NB4 (cell line): ENCODE data around the gene BRD2.

ENCODE experiments used
- CTCF ChIP-seq: IDR thresholded peaks from one replicate; pipeline ENCODE4 v1.5.1; 2012; ENCODE audit warnings: low read depth, low read length
- MYC ChIP-seq: IDR thresholded peaks from 2 replicates; pipeline ENCODE4 v1.6.1; 2011; ENCODE audit warnings: low read depth, low read length
- POLR2A ChIP-seq: IDR thresholded peaks from 2 replicates; pipeline ENCODE4 v1.6.1; 2011; ENCODE audit warnings: mild to moderate bottlenecking; ENCODE audit not compliant: insufficient read length; ENCODE audit errors: extremely low read depth
- TF ChIP-seq, protein P1 (sequence below): IDR thresholded peaks from 2 replicates; pipeline ENCODE4 v1.6.1; 2011; ENCODE audit warnings: low read depth, low read length

DNA sequence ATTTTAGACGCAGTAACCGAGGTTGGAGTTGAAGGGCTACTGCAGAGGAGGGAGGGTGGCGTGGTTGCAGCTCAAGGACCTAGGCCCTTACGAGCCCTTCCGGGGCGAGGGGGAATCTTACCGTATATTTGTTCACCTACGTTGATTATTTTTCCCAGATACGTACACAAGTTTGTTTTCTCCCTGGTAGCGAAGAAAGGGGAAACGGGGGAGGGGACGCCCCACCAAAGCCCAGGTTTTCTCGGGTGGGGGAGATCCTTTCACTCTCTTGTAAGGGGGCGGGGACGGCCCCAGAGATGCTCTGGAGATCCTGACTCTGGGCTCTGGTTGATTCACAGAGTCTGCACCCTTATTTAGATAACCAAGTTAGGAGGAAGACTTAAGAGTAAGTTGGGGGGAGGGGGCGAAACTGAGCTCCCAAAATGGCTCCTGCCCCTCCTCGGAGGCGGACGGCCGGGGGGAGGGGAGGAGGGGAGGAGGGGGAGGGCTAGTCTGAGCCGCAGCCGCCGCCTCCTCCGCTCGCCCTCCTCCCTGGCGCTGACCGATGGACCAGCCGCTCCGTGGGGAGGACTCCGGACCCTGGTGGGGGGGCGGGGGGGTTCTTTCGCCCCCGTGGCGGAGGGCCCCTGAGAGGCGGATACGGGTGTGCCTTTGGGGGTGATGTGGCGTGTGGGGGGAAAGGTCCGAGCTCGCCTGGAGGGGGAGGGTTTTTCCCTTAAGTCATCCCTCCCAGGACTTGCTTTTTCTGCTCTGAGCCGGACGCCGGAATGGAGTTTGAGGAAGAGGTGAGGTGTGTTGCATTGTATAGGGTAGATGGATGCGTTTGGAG is 2.2 kb downstream of the BRD2 start:
- TF ChIP-seq CTCF (no peak), POLR2A (no peak), MYC (peak; percentile 25)
- TF ChIP-seq, protein P1, sequence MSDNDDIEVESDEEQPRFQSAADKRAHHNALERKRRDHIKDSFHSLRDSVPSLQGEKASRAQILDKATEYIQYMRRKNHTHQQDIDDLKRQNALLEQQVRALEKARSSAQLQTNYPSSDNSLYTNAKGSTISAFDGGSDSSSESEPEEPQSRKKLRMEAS: no peak
